Measurements from ENCODE around the gene IL19.

DNA sequence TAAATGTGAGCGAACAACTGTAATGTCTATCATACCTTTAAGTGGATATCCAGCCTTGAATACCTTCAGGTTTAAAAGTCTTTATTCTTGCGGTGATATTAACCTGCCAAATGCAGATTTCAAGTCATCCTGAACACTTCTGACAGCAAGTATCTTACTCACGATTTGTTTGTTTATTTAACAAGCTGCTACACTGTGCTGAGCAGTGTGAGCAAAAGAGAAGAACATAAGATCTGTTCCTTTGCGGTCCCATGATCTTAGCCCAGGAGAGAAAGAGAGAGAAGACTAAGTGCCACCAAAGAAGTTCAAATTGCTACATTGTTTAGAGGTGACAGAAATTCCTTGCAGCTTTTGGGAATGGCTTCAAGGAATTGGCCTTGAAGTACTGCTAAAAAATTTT lies 117.1 kb downstream of the IL19 start:
- TF ChIP-seq, protein P1, sequence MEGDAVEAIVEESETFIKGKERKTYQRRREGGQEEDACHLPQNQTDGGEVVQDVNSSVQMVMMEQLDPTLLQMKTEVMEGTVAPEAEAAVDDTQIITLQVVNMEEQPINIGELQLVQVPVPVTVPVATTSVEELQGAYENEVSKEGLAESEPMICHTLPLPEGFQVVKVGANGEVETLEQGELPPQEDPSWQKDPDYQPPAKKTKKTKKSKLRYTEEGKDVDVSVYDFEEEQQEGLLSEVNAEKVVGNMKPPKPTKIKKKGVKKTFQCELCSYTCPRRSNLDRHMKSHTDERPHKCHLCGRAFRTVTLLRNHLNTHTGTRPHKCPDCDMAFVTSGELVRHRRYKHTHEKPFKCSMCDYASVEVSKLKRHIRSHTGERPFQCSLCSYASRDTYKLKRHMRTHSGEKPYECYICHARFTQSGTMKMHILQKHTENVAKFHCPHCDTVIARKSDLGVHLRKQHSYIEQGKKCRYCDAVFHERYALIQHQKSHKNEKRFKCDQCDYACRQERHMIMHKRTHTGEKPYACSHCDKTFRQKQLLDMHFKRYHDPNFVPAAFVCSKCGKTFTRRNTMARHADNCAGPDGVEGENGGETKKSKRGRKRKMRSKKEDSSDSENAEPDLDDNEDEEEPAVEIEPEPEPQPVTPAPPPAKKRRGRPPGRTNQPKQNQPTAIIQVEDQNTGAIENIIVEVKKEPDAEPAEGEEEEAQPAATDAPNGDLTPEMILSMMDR (IDR thresholded peaks at IDR 0.05 in 4 of 5, conservative IDR thresholded peaks at IDR 0.05 in 1 of 5): no peak
- TF ChIP-seq POLR2A (IDR thresholded peaks at IDR 0.05): no peak
